TTC549 (cell line): Measurements from ENCODE around the gene RHOG.
"Not testable (repeated sequence)": the region's sequence is repeated elsewhere in the genome, so short reads cannot be mapped to it uniquely, and the experiment has no call there.

Experiments
- FAIRE-seq: peaks from 2 replicates; lab custom pipeline; 2012; peaks lifted over from hg19 to GRCh38; lab: Jason Lieb, UNC

RHOG gene

DNA sequence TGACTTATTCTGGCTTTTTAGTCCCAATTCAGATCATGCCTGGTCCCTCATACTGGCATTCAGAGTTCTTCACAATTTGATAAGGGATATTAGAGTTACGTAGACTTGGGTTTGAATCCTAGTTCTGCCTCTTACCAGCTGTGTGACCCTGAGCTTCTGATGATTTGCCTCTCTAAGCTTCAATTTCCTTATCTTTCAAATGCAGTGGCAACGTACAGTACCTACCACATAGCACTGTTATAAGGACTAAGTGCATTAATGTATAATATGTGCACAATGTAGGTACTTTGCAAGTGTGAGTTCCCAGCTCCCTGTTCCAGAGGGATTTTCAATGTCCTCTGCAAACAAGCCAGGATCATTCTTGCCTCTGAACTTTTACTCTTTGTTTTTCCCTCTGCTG is 7.3 kb downstream of the RHOG start:
- FAIRE-seq, result no peak

DNA sequence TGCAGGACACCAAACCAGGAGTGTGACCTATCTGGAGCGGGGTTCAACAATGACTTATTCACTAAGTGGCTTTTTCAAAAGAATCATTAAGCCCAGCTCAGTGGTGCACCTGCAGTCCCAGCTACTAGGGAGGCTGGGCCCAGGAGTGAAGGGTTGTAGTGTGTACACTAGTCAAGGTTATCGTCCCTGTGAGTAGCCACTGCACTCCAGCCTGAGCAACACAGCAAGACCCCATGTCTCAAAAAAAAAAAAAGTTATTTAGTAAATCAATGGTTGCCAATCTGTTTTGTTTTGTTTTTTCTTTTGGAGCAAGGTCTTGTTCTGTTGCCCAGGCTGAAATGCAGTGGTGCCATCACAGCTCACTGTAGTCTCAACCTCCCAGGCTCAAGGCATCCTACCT is 7.9 kb downstream of the RHOG start:
- no peak for FAIRE-seq

DNA sequence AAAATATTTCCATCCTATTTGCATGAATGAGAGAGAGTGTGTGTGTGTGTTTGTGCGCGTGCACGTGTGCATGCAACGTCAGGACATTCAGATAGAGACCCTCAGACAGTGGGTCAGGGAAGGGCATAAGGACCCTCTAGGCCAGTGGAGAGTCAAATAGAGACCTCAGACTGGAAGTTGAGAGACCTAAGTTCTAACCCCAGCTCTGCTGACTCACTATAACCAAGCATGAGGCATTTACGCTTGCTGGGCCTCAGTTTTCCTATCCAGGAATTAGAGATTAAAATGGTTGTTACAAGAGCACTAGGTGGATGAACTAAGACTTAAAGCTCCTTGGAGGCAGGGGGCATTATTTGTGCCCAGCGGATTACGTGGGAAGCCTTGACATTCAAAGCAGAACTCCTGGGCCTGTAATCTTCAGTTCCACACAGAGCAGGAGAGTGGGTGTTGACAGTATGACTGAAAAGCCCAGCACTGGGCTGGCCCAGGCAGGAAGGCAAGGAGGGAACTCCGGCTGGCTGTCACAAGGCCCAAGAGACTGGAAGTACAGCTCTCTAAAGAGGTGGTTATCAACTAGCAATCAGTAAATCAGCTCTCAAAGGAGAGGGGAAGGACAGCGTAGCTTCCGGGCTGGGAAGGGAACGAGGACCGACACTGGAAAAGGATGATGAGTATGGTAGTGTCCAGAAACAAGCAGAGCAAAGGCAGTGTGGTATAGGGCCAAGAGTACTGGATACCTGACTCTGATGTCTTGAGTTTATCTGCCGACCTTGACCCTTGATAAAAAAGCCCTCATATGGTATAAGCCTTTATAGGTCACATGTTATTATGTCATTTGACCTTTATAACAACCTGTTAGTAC is 9.2 kb downstream of the RHOG start:
- no peak for FAIRE-seq

DNA sequence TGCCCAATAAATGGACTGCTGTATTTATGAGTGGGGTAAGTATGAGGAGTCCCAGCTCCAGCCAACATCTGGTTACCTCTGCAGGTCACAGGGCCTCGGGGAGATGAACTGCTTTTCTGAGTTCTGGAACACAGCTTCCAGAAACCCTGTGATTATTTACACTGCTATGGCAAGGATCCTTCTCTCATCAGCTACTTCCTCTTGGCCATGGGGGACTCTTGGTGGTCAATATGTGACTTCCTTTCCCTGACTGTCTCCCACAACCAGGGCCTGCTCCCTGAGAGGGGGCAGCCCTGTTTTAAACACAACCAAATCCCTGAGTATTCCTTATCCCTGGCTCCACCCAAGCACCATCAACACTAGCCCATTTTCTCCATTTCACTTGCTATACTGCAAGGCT is 10.0 kb downstream of the RHOG start:
- no peak for FAIRE-seq

DNA sequence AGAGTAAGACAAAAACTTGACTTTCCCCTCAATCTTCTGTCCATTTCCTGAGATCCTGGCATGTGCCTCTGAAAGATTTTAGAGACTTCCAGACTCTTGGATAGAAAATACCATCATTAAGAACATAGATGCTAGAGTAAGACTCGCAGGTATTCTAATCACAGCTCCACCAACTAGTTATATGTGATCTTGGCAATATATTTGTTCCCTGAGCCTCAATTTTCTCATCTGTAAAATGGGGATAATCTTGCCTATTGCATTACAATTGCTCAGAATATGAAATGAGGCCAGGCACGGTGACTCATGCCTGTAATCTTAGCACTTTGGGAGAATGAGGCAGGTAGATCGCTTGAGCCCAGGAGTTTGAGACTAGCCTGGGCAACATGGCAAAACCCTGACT is 10.7 kb downstream of the RHOG start:
- FAIRE-seq, result no peak

DNA sequence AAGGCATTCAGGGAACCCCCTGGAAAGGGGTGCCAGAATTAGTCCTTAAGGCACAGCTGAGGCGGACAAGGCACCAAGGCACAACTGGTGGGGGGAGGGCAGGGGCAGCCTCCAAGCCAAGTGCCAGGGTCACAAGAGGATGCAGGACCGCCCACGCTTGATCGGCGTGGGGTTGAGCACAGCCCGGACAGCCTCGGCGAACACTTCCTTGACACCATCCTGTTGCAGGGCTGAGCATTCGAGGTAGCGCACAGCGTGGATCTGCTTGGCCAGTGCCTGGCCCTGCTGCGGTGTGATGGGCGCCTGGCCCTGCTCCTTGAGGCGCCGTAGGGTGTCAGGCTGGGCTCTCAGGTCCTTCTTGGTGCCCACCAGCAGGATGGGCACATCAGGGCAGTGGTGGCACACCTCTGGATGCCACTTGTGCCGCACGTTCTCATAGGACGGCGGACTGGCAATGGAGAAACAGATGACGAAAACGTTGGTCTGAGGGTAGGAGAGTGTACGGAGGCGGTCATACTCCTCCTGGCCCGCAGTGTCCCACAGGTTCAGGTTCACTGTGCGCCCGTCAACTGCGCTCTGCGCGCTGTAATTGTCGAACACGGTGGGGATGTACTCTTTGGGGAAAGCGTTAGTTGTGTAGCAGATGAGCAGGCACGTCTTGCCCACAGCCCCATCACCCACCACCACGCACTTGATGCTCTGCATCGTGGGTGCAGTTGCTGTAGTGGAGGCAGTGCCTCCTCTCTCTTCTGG is 13.1 kb downstream of the RHOG start:
- no peak for FAIRE-seq

DNA sequence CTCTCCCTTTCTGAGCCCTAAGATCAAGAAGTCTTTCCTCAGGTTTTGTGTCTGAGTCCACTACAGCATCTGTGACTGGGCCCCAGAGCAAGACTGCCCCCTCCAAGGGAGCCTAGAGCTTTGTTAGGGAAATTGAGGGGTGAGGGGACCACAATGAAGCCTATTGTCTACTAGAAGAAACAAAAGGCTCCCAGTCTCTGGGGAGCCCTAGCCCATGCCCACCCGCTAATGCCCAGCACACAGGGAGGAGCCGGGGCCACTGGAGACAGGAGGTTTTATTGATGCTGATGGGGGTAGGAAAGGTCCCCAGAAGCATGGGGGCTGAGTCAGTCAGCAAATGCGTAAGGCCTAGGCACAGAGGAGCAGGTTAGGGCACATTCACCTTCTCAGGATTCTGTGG is 14.0 kb downstream of the RHOG start:
- no peak for FAIRE-seq

DNA sequence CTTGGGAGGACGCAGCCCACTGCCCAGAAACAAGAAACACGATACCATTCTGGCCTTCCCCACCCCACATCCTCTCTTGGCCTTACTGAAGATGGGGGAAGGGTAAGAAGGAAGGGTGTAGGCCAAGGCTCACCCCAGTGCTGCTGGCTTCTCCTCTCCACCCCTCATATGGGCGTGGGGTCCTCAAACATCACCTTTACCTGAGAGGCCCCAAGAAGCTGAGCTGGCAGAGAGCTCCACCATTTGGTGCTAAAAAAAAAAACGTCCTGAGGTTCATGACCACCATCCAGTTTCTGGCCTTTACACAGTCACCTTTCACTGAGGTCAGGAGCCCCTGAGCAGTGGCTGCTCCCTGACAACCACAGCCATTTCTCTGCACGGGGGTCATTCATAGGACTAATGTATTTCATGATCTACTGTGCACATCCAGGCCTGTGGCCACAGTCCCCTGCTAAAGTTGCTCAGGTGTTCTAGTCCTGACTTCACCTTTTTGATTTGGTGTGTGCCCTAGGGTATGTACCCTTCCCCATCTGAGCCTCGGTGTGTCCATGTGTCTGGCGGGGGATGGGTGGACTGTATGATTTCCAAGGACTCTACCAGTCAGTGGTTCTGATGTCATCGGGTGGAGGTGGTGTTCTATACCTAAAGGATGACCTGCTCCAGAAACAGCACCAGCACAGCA is 15.1 kb downstream of the RHOG start:
- no peak for FAIRE-seq

DNA sequence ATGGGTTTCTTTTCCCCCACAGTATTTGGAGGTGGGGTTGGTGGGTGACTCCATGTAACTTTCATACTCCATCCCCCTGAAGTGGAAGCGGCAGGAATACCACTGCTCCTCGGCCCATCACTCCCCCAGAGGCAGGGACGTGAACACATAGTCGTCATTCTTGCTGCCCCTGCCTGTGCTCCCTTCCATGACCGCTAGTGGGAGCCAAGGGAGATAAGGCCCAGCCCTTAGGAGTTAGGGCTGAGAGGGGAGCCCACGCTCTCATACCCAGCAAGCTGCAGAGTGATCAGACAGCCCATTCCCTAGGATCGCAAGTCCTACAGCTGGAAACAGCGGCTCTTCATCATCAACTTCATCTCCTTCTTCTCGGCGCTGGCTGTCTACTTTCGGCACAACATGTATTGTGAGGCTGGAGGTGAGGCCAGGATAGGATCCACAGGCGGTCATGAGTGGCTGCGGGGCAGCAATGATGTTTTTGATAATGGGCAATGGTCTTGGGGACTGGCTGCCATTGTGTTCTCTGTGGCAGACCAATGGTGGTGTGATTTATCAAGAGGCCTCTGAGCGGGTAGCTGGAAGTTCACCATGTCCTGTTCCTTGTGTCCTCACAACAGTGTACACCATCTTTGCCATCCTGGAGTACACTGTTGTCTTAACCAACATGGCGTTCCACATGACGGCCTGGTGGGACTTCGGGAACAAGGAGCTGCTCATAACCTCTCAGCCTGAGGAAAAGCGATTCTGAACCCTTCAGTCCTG is 15.9 kb downstream of the RHOG start:
- FAIRE-seq, result peak; percentile 36

DNA sequence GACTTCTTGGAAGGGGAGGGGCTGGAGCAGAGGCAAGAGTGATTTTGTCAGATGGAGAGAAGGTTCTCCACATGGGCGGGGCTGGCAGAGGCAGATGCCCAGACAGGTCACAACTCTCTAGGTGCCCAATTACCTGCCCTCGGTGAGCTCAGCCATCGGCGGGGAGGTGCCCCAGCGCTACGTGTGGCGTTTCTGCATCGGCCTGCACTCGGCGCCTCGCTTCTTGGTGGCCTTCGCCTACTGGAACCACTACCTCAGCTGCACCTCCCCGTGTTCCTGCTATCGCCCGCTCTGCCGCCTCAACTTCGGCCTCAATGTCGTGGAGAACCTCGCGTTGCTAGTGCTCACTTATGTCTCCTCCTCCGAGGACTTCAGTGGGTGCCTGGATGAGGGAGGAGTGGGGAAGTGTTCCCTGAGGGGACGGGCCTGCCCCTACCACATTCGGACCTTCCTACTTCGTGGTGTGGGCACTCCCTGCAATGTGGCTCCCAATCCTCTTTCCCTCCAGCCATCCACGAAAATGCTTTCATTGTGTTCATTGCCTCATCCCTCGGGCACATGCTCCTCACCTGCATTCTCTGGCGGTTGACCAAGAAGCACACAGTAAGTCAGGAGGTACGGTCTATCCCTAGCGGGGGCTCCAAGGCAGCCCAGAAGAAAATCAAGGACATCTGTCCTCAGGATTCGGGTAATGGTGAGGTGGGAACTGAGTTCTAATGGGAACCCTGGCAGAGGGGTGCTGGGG is 16.8 kb downstream of the RHOG start:
- no peak for FAIRE-seq

DNA sequence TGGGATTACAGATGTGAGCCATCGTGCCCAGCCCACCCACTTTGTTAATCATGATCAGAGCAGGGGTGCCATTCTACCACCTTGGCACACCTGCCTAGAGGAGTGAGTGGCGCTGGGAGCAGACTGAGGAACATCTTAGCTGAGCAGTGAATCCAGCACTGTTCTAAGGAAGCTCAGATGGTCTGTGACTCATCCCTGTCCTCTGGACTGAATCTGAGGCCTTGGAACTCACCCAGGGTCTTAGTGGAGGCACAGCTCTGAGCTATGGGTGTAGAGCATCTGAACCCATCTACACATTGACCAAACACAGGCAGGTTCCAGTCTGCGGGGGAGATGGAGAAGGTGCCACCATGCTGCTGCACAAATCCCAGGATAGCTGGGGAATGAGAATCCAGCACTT is 17.5 kb downstream of the RHOG start:
- FAIRE-seq, result no peak

DNA sequence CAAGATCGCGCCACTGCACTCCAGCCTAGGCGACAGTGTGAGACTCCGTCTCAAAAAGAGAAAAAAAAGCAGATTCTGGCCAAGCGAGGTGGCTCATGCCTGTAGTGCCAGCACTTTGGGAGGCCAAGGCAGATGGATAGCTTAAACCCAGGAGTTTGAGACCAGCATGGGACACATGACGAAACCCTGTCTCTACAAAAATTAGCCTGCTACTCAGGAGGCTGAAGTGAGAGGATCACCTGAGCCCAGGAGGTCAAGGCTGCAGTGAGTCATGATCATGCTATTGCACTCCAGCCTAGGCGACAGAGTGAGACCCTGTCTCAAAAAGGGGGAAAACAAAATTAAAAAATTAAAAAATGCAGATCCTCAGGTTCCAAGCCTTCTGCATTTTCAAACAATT is 18.4 kb downstream of the RHOG start:
- FAIRE-seq, result no peak

DNA sequence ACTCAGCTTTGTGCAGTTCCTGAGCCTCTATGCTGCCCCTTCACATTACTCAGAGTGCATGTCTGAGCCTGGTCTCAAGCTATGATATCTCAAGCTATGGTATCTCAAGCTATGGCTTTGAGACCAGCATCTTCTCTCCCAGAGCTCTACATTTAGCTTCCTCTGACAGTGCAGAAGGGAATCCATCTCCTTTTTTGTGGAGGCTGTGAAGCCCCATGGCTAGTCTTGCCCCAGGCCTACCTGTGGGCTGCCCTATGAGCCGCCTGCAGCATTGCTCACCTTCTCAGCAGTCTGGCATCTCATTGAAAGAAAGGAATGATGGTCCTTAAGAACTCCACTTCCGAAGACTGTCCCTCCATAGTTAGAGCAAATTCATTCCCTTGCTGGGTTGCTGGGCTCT is 19.8 kb downstream of the RHOG start:
- FAIRE-seq, result no peak

DNA sequence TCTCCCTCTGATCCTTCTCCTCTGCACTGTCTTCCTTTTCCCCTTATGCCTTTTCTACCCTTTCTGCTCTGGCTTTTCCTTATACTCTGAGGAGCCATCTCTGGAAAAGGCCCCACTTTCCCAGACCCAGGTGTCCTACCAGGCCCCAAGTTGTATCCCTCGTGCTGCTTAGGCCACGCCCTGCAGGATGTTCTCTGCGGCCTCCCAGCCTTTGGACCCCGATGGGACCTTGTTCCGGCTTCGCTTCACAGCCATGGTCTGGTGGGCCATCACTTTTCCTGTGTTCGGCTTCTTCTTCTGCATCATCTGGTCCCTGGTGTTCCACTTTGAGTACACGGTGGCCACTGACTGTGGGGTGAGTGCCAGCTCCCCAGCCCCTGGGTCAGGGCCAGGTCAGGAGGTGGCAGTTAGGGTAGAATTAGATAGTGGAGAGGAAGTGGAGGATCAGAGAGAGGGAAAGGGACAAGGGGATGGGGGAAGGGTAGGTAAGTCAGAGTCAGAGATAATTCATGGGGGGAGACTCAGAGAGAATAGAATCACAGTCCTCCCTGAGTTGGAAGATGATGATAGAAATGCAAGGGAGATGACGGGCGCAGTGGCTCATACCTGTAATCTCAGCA is 23.5 kb downstream of the RHOG start:
- no peak for FAIRE-seq

DNA sequence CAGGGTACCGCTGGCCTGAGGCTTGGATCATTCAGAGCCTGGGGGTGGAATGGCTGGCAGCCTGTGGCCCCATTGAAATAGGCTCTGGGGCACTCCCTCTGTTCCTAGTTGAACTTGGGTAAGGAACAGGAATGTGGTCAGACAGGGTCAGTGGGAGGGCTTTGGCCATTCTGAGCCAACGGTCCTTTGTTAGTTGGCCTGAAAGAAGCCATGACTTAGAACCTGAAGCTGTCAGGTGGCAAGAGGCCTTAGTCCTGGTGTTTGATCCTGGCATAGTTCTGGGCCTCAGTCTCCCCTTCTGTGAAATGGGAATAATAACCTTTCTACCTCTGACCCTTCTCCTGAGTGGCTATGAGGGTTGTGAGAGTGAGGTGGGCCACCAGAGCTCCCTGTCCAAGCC is 24.1 kb downstream of the RHOG start:
- FAIRE-seq, result no peak

DNA sequence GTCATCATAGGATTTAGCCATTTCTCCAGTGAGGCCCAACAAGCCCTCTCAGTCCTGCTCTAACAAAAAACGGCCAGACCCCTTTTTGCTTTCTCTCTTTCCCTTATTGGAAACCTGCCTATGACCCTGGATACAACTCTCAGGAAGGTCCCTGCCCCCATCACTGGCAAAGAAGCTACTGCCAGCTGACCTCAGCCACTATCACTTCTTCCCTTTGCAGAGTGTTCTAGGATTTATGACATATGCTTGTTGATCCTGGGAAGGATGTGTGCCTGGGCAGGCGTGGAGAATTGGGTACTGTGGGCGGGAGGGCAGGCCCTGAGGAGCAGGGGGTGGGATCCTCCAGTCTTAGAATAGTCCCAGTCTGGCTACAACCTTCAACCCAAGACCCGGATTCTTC is 24.9 kb downstream of the RHOG start:
- no peak for FAIRE-seq

DNA sequence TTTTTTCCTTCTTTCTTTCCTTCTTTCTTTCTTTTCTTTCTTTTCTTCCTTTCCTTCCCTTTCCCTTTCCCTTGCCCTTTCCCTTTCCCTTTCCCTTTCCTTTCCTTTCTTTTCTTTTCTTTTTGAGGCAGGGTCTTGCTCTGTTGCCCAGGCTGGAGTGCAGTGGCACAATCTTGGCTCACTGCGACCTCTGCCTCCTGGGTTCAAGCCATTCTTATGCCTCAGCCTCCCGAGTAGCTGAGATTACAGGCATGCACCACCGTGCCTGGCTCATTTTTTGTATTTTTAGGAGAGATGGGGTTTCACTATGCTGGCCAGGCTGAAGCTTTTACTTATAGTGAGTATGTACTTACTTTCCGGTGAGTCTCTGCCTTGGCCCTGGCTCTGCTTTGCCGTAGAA is 25.9 kb downstream of the RHOG start:
- not testable (repeated sequence) for FAIRE-seq

DNA sequence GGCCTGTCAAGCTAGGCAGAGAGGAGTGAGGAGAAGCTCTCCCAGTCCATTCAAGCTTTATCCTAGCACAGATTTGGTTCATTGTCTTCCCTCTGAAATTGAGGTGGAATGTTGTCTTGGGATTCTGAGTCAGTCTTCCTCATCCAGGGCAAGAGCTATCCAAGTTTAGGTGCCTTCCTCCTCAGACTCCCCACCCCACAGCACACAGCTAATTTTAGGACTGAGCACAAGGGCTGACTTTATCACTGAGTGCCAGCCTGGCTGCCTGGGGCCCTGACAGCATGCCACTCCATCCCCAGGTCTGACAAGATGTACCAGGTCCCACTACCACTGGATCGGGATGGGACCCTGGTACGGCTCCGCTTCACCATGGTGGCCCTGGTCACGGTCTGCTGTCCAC is 29.8 kb downstream of the RHOG start:
- no peak for FAIRE-seq

DNA sequence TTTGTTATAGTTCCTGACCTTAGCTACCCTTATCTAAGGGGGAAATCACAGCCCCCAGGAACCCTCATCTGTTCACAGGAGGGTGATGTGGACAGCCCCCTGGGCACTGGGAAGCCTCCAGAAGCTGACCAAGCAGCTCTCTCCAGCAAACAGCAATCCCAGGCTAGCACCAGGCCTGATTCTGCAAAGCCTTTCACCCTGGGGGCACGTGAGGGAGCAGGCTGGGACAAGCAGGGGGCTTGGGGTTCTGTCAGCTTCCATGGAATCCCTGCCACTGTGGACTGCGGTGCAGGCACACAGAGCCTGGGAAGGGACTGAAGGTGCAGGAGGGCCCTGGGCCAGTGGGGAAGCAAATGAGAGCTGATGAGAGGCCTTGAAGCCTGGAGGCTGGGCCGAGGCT is 30.3 kb downstream of the RHOG start:
- no peak for FAIRE-seq

DNA sequence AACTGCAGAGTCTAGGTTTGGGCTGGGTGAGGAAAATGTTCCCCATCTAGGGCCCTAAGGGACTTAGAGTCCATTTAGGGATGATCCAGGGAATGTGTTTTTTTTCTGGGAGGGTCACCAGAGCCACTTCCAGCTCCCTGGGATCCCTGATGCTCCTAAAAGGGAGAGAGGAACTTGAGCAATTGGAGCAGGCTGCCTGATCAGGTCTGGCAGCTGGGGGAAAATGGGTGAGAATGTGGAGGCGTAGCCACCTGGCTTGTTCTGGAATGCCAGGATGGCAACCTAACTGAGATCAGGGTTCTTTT is 31.2 kb downstream of the RHOG start:
- FAIRE-seq, result no peak

DNA sequence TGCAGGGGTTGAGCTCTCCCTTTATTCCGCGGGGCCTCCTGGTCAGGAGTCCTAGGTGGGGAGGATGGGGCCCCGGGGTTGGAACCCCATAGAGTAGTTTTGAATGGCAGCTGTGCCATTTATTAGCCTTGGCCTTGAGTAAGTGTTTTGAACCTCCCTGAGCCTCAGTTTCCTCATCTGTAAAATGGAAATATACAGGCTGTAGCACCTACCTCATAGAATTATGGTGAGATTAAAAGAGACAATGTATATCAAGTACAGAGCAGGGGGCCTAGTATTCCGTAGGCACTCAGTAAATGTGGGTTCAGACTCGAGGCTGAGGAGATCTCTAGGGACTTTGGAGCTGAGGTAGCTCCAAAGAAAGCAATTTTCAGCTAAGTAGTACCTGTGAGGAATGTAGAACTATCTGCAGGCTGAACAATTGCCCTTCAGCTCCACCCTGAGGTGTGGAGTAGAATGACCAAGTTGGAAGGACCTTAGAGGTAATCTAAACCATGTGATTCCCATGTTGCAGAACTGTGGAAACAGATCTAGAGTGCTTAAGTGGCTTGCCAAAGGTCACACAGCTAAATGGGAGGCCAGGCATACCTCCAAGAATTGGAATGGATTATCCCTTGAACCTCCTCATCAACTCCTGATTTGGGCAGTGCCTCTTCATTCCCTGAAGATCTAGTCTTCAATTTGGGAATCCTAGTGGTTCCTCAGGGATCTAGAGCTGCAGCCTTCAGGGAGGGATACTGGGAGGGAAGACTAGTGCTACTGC is 31.7 kb downstream of the RHOG start:
- no peak for FAIRE-seq
